Lower leg skin (tissue), 4 donors: Measurements from ENCODE around the gene CSNK1G1. TPM values are rescaled to one million over a fixed set of nuclear protein-coding genes. Genes with fewer than 3 reads are reported as not detected.
A peak's percentile ranks its signal among the peaks of the same experiment; 100 is the strongest.
"Not testable (repeated sequence)": the region's sequence is repeated elsewhere in the genome, so short reads cannot be mapped to it uniquely, and the experiment has no call there.

Experiments used
- DNase-seq, 2 donors: peaks; one replicate each; pipeline ENCODE4 v3.0.0-alpha.2; 2019; ENCODE audit warnings: low spot score in 2 of 2
- H3K4me3 ChIP-seq: fragments of 200-600 bp; sonication (generic); 2 replicates; pipeline ENCODE4 v1.5.1; 2017; ENCODE audit warnings: mild to moderate bottlenecking, low read depth; ENCODE audit not compliant: poor library complexity, severe bottlenecking
- CTCF ChIP-seq, 3 donors: fragments of 450-650 bp; IDR thresholded peaks; one replicate each; pipeline ENCODE4 v1.5.1; 2016; ENCODE audit warnings: antibody characterized with exemption in 3 of 3, mild to moderate bottlenecking in 3 of 3, moderate library complexity in 2 of 3
- POLR2A ChIP-seq, 2 donors: fragments of 450-650 bp; IDR thresholded peaks; one replicate each; pipeline ENCODE4 v1.6.1; 2016 to 2017; ENCODE audit warnings: antibody characterized with exemption in 2 of 2, mild to moderate bottlenecking in 1 of 2, moderate library complexity in 1 of 2
- whole genome bisulfite sequencing, 2 donors: methylation state at CpG; one replicate each; pipeline ENCODE4 v1.1.5; 2018; 5-methylcytosine and 5-hydroxymethylcytosine counted together
- intact Hi-C: fragments of 100-400 bp; cut with DNase I; formaldehyde crosslinking; loops from one replicate; pipeline ENCODE4 v1.15.0; 2023; ENCODE audit warnings: low total_unique reads
- total RNA-seq, 4 donors: library from RNA; depleted of rRNA; stranded (reverse); fragments of >200 nt; gene quantifications; one replicate each; pipeline ENCODE4 v1.1.0, GENCODE V29; 2016

CSNK1G1 gene
- total RNA-seq, 4 donors from 2014 or later = 11.9 to 16.7 (median 14.1) TPM

GRCh38 chr15:64355348-64355943 is 527 bp downstream of the CSNK1G1 start:
- H3K4me3 ChIP-seq = peak overlapping the region; percentile 99
- no peak for DNase-seq
- TF ChIP-seq POLR2A (IDR thresholded peaks at IDR 0.05) = no peak
- no peak for TF ChIP-seq CTCF (IDR thresholded peaks at IDR 0.05)
- intact Hi-C loops = no loop called here
- 0 to 1% methylated on average over 29 to 30 of the region's 30 CpGs for WGBS, 2 donors

- DNase-seq = no peak
- intact Hi-C loops = no loop called here
- 24 to 25% methylated on average over 5 of the region's 5 CpGs for WGBS, 2 donors
- TF ChIP-seq POLR2A (IDR thresholded peaks at IDR 0.05) = no peak
- TF ChIP-seq CTCF (IDR thresholded peaks at IDR 0.05) = no peak
- peak overlapping the region; percentile 99 for H3K4me3 ChIP-seq
Observed at GRCh38 chr15:64354688-64355344, 1.2 kb downstream of the CSNK1G1 start.

- H3K4me3 ChIP-seq = no peak overlapping the region
- intact Hi-C loops = no loop called here
- WGBS, 2 donors = 75 to 77% methylated on average over 7 of the region's 7 CpGs
- peak in 1 of 2 donors; percentile 45 for DNase-seq
- TF ChIP-seq CTCF (IDR thresholded peaks at IDR 0.05) = no peak
- TF ChIP-seq POLR2A (IDR thresholded peaks at IDR 0.05) = no peak
Observed at GRCh38 chr15:64351265-64351664, 4.7 kb downstream of the CSNK1G1 start.

- no peak overlapping the region for H3K4me3 ChIP-seq
- DNase-seq = no peak
- no peak for TF ChIP-seq POLR2A (IDR thresholded peaks at IDR 0.05)
- no peak for TF ChIP-seq CTCF (IDR thresholded peaks at IDR 0.05)
- intact Hi-C loops = no loop called here
- WGBS, 2 donors = 91 to 95% methylated on average over 2 of the region's 2 CpGs
Observed at GRCh38 chr15:64349375-64349774, 6.6 kb downstream of the CSNK1G1 start.

DNA sequence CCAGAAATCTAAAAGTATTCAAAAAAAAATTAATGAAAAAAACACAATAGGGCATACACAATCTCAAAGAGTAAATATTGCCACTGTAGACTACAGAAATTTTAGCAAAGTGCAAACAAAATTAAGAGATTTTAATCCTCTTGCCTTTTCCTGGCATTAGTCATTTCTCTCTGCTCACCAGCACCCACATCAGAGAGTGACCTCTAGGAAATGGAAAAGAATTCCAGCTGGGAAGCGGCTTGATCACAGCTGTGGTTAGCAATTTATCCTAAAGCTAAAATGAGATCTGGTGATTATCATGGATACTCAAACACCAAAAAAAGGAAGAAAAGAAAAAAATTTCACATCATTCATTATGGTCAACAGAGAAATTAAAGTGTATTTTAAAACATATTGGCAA is 7.5 kb downstream of the CSNK1G1 start:
- no peak for DNase-seq
- TF ChIP-seq POLR2A (IDR thresholded peaks at IDR 0.05) = no peak
- no peak for TF ChIP-seq CTCF (IDR thresholded peaks at IDR 0.05)
- H3K4me3 ChIP-seq = no peak overlapping the region
- intact Hi-C loops = no loop called here
- 86 to 87% methylated on average over 1 of the region's 1 CpG for WGBS, 2 donors

DNA sequence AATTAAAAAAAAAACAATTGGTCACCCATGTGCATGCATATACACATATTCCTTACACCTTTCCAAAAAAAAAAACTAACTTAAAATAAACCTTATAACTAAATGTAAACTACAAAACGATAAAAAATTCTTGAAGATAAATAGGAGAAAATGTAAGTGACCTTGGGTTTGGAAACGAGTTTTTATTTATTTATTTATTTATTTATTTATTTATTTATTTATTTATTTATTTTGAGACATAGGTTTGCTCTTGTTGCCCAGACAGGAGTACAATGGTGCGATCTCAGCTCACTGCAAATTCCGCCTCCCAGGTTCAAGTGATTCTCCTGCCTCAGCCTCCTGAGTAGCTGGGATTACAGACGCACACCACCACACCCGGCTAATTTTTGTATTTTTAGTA is 9.7 kb downstream of the CSNK1G1 start:
- DNase-seq, H3K4me3 ChIP-seq, intact Hi-C loops: not testable (repeated sequence)
- 96 to 97% methylated on average over 6 of the region's 6 CpGs for WGBS, 2 donors
